GM12892 (cell line): ENCODE data around the gene NR3C2.

Source experiments
- POLR2A ChIP-seq: IDR thresholded peaks from 2 replicates; pipeline ENCODE4 v1.6.1; 2011; ENCODE audit warnings: low read depth, low read length, control low read depth
- POLR2AphosphoS5 ChIP-seq: IDR thresholded peaks from 2 replicates; pipeline ENCODE4 v1.6.1; 2011; ENCODE audit warnings: low read depth, low read length, control low read depth
- TAF1 ChIP-seq: IDR thresholded peaks from 2 replicates; pipeline ENCODE4 v1.6.1; 2011; ENCODE audit warnings: low read depth, mild to moderate bottlenecking, control low read depth, low read length, borderline replicate concordance

DNA sequence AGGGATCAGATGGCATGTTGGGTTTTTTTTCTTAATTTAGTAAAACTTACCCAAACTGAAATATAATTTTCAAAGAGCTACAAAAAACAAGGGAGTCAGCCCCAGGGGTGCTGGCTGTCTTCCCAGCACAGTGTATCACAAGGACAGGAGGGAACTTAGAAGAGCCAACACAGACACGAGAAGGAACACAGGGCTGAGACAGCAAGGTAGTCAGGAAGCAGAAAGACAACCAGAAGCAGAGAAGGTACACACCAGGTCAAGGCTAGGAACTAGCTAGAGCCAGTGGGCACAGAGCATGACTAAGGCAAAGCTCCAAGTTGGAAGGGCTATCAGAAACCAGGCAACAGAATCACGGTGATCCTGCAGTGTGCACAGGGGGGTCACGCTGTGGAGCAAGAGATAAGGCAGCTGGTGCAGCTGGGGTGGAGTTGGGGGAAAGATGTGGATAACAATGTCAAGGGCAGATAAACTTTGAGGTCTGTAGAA lies 168.7 kb downstream of the NR3C2 start:
- TF ChIP-seq POLR2A (no peak), TAF1 (no peak), POLR2AphosphoS5 (no peak)
